ENCODE results near the gene SGK2.

The SGK2 gene

DNA sequence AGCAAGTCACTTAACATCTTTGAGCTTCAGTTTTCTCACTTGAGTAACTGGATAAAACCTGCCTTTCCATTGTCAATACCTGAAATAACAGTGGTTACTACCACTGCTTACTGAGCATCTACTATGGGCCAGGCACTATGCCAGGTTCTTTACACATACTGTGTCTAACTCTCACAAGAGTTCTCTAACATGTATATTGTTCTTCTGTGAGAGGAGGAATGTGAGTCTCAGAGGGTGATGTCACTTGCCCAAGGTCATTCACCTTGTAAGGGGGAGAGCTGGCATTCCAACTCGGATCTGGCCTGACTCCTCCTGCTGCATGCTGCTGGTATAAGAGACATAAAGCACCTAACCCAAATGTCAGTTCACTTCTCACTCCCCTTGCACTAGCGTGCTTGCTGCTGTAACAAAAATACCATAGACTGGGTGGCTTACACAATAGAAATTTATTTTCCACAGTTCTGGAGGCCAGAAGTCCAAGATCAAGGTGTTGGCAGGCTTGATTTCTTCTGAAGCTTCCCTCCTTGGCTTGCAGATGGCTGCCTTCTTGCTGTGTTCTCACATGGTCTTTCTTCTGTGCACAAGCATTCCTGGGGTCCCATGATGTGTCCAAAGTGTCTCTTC, 21.9 kb upstream of the SGK2 start:
- no peak for DNase-seq

DNA sequence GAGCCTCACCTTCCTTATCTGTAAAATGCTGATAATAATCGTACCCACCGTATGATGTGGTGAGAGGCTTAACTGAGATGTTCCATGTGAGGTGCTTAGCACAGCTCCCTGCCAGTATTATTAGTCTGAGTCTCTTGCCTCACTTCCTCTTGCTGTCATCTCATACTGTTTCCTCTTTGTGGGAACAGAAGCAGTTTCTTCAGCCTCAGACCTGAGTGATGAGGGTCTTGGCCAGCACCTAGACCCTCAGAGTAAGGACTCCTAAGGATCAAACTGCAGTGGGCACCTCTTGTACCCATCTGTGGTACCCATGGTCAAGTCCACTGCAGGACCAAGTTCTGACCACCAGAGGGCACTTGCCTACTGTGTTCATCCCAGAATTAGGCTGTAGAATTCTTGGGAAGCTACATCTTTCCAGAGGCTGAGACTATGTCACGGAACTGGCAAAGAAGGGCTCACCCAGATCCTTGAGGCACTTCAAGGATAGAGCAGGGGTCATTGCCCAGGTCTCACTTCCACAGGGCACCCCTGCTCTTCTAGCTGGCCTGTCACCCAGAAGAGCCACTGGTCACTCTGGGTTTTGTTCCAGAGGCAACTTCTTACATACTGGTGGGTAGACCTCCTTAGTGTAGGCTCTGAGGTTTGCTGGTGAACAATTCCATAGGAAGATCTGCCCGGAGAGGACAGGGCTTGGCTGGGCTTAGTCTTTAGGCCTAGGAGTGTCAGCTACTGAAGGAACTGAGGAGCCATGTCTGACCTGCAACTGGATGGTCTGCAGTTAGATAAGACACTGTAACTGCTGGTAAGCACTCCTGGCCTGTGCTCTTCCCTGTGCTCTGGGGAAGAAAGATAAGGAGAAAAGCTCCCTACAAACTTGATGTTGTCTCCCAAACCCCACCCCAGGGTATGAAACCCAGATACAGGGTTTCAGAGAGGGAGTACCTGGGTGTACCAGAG, 20.6 kb upstream of the SGK2 start:
- peak; percentile 45 for DNase-seq

DNA sequence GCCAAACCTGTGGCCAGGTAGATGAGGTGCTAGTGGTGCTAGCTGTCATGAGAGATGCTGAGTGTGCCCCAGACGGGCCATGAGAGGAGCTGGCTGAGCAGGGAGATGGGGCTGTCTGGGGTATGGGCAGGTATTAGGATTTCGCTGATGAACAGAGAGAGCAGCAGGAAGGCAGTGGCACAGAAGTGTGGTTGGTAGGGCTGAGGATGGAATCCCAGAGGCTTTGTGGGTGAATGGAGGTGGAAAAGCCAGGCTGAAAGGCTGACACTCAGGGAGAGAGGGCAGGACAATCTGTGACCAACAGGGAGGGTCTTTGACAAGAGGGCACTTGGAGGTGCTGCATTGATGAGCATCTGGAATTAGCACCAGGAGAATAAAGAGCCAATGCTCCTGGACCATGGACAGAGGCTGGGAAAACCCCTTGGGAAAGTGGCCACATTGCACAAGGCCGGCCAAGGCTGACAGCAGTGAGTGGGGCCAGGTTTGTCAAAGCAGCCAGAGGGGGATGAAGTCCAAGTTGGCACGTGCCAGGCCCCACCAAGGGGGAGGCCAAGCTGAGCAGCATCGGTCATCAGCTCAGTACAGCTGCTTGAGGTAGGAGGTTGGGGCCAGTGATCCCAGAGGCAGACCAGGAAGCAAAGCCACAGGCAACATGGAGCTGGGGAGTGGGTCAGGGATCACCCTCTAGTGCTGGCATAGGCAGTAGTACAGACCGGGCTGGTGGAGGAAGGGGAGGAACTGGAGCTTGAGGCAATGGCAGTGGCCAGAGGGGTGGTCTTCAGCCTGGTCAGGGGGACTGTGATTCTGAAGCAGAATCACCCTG, 19.7 kb upstream of the SGK2 start:
- no peak for DNase-seq

DNA sequence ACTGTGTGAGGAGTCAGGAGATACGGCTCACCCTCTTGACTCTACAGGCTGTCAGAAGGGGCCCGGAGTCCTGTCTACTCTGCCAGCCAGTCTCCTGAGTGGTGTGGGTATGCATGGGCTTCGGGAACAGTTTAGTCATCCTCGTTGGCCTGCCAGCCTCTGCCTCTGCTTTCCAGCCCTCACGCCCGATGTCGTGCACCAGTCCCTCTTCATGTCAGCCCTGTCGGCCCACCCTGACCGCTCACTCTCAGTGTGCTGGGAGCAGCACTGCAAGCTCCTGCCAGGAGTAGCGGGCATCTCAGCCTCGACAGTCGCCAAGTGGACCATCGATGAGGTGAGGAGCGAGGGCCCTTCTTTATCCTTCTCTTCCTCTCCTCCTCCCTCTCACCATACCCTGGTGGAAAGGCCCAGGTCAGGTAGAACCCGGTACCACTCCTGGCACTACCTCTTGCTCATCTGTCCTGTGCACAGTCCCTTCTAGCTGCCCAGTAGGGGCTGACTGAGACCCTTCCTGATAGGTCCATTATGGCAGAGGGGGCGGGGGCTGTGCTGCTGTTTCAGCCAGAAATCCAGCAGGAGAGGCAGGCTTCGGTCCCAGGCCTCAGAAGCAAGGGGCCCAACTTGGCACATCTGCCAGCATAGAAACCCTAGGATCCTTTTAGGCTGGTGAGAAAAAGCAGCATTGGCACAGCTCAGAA, 18.7 kb upstream of the SGK2 start:
- DNase-seq = no peak

DNA sequence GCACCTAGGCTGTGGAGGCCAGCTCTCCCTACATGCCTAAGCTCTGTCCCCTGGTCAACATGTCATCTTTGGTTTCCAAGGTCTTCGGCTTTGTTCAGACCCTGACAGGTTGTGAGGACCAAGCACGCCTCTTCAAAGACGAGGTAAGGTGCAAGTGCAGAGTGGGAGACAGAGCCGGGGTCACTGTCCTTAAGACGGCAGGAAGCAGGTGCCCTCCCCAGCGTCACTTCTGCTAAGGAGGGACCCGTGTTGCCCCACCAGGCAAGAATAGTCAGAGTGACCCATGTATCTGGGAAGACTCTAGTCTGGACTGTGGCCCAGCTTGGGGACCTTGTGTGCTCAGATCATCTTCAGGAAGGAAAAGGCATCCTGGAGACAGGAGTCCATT, 18.2 kb upstream of the SGK2 start:
- no peak for DNase-seq

DNA sequence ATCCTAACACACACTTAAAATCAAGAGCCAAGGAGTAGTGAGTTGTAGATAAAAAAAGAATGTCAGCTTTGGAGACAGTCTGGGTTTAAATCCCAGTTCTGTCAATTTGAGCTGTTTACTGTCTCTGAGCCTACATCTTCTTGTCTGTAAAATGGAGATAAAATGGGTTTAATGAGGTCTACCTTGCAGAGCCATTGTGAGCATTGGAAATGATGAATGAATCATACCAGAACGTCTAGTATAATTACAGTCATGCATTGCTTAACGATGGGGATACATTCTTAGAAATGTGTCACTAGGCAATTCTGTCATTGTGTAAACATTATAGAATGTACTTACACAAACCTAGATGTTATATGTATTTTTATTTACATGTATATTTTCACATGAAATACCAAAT, 17.6 kb upstream of the SGK2 start:
- no peak for DNase-seq

DNA sequence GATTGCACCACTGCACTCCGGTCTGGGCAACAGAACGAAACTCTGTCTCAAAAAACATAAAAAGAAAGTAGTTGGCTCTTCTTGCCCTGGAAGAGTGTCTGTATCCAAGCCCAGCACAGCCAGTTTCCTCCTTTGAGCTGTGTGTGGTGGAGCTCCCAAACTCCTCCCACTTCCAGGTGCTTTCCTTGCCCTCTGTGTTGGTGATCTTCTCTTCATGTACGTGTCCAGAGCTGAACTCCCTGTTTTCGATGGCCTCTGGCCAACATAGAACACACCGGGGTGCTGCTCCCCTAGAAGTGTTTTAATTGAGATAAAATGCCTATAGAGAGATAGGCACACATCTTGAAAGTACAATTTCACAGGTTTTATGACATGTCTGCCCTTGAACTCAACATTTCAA, 16.7 kb upstream of the SGK2 start:
- DNase-seq = no peak

DNA sequence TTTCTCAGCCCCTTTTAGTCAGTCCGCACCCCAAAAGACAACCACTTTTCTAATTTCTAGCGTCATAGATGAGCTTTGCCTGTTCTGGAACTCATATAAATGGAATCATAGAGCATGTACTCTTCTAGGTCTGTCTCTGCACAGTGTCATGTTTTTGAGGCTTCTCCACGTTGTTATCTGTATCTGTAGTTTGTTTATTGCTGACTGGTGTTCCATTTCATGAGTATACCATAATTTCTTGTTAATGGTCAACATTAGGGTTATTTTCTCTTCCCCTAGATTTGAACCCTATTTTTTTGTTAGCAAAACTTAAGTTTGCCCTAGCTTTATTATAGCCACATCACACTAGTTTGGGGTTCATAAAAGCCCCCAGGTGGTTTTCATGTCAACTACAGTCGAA, 16.2 kb upstream of the SGK2 start:
- no peak for DNase-seq

DNA sequence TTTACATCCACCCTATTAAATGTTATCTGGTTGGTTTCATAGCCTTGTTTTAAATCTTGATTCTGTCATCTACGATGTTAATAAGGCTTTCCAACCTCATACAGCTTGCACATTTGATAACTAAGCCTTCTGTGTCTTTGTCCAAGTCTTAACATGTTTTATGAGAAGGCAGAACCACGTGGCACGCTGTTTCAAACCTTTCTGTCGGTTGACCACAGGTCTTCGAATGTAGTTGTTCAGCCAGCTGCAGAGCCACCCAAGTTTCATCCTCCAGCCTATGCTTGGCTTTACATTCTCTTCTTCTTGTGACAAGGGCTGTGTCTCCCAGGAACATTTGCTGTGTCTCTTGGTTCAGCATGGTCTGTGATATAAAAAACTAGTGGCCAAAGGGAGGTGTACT, 15.7 kb upstream of the SGK2 start:
- no peak for DNase-seq

DNA sequence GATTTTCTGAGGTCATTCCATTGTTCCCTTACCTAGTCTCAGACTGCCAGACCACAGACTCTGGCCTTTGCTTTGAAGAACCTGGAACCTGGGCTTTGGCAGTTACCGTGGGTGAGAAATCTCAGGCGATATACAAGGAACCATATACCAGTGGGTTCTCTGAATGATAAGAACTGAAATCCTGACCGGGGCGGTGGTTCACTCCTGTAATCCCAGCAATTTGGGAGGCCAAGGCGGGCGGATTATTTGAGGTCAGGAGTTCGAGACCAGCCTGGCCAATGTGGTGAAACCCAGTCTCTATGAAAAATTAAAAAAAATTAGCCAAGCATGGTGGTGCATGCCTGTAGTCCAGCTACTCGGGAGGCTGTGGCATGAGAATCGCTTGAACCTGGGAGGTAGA, 14.3 kb upstream of the SGK2 start:
- DNase-seq = no peak

DNA sequence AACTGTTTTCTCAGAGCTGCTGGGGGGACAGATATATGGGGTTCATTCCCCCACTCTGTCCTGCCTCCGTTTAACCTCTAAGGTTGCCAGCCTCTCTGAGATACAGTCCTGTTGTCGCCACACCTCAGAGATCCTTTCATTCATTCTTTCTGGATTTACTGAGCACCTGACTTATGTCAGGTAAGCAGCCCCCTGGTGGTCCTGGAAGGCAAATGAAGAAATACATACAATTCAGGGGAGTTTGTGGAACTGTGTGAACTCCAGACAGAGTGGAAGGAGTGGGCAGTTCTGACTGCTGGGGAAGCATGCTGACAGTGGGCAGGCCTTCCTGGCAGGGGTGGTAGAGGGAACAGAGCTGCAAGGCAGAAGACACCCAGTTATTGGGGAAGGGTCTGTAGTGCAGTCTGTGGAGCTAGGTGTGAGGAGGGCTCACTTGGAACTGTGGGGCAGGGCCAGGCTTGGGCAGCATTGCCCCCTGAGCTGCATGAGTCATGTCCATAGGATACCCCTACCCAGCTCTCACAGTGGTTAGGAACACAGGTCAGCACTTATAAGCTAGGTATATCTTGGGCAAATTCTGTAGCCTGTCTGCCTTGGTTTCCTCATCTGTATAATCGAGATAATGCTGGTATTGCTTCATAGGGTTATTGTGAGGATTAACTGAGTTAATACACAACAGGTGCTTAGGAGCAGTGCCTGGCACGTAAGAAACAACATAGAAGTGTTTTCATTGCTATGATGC, 12.8 kb upstream of the SGK2 start:
- no peak for DNase-seq

DNA sequence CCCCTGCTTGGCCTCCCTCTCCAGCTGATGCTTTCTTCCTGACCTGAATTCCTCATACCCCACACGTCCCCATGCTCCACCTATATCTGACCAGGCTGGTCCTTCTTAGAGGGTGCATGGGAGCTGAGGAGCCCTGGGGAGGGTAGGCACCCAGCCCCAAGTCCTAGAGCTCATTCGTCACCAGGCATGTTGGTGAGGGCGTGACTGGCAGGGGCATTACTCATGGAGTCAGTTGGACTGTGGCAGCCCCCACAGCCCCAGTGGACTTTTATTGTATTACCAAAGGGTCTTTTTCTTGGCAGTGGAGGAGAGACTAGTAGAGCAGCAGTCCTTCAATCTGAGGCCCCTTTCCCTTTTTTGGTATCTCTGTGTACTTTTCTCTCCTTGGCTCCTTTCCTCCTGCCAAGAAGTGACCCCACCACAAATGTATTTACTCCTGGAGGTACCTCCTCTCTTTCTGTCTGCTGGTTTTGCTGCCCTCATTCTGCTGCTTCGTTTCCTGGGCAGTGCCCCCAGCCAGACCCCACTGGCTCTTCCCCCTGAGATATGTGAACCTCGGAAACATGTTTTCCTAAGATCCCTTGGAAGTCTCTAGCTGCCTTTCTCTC, 10.4 kb upstream of the SGK2 start:
- no peak for DNase-seq

DNA sequence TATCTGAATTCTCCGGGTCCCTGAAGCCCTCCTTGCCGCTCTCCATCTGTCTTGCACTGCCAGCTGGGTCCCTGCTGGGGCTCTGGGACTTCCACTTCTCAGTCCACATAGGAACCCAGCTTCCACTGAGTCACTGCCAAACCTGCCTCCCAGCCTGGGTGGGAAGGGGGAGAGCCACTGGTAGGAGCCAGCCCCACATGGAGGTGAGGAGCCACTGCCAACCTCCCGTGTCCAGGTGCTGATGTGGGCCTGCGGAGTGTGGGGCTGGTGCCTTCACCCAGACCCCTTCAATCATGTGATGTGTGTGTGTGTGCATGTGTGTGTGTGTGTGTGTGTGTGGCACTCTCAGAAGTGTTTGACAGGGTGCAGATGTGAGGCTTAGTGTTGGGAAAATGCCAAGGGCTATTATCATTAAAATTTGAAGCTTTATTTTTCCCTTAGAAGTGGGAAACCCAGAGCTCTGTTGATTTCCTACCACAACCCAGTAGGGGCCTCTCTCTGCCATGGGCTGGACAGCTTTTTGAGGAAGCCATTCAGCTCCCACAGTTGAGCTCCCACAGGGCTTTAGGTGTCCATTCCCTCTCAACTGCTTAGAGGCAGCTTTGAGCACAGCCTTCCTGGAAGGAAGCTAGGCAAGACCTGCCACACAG, 9.3 kb upstream of the SGK2 start:
- DNase-seq = no peak

DNA sequence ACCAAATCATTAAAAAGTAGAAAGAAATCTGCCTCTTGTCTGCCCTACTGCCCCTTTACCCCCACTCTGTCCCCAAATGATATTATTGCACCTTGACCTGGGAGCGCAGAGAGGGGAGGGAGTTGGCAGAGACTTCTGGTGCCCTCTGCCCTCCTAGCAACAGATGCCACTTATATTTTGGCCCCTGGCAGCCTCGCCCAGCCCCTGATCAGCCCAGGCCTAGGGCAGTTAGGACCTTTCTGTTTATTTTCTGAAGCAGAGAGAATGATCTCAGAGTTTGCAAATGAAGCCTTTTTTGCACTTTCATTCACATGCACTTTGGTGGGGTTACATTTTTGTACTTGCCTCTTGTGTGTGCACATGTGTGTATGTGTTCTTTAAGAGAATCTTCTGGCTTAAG, 8.4 kb upstream of the SGK2 start:
- DNase-seq = no peak

DNA sequence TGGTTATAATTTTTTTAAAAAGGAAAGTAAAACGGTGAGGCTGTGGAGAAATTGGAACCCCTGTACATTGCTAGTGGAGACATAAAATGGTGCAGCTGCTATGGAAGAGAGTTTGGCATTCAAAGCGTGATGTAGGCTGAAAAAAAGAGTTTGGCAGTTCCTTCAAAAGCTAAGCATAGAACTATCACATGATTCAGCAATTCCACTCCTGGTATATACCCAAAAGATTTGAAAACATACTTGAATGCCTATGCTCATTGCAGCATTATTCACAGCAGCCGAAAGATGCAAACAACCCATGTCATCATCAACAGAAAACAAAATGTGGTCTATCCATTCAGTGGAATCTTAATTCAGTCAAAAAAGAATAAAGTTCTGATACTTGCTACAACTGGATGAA, 4.5 kb upstream of the SGK2 start:
- DNase-seq = no peak

DNA sequence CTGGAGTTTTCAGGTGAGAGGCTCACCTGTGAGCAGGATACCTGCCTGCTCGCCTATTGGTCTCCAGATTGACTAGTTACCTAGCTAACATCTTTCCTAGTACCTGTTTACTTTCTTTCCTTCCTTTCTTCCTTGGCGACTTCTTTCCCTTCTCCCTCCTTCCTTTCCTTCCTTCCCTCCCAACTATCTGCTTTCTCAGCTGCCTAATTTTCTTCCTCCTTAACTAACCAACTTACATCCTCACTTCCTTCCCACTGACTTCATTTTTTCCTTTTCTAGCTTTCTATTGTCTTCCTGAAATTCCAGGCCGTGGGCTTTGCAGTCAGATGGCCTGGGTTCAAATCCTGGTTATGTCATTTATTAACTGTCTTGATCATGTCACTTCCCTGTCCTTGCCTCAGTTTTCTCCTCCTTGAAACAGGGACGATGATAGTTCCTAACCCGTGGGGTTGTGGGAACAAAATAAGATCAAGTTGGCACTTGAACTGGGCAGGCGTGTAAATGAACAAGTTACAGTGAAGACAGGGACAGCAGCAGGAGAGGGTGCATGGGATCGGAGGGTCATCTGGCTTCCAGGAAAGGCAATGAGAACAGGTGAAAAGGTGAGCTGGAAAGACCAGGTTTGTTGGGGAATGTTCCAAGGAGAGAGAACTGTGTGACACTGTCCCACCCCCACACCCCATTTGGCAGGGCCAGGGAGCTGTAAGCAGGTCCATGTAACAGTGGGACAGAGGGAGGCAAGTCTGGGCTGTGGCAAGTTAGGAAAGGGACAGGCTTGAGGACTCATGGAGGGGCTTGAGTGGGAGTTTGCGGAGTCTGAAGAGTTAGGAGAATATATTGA, 540 bp downstream of the SGK2 start:
- DNase-seq = no peak

DNA sequence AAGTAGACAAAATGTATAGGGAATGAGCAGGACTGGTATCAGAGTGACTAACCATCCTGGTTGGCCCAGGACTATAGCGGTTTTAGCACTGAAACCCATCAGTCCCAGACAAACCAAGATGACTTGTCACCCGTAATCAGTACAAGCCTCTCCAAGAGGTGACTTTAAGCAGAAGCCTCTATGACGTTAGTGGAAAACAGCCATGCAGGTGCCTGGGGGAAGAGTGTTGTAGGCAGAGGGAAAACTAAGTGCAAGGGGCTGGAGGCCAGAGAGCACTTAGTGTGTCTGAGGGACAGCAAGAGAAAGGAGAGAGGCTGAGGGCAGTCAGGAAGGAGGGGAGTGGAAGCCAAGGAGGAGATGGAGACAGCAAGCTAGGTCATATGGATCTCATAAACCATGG, 2.1 kb downstream of the SGK2 start:
- no peak for DNase-seq

DNA sequence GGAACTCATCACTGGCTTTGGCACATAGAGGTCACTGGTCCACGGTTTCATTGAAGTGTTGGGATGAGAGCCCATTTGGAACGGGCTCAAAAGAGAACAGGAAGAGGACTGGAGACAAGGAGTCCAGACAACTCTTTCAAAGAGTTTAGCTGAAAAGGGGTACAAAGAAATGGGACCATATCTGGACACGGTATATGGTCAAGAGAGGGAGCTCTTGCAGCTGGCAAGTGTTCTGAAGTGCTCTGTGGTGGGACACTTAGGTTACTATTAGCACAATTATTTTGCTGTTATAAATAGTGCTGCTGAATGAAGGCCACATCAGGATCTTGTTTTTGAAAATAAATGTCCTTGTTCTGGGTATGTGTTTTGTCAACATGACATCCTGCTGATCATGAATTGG, 4.6 kb downstream of the SGK2 start:
- DNase-seq = no peak

DNA sequence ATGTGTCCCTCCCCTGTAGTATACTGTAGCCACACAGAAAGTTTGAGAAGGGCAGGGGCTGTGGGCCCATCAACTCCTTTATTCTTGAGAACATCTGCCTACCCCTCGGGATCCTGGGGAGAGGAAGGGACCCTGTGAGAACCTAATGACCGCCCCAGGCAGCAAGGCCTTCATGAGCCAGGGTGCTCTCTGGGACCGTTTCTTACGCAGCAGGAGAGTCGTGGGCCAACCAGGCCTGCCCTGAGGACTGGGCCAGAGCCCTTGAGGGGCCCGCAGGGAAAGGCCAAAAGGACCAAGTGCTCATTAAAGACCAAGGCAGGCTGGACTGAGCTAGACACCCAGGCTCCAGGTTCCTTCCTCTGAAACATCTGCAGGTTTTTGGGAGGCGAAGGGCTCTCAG, 5.2 kb downstream of the SGK2 start:
- DNase-seq = no peak

DNA sequence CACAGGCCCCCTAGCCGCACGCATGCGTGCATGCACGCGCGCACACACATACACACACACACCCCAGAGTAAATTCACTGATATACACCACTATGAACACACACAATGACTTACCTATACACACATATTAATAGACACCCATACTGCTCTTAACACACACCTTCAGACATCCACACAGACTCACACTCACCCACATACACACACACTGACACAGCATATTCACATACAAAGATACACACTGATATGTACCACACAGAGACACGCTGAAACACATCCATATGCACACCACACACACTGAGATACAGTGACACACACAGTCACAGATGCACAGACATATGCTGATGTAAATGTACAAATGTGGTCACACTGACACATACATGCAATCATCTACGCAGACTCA, 5.6 kb downstream of the SGK2 start:
- DNase-seq = no peak
